NB4 (cell line): ENCODE measurements around the gene MYO1F.

ENCODE experiments used
- MAX ChIP-seq: IDR thresholded peaks from 2 replicates; pipeline ENCODE4 v1.6.1; 2011; ENCODE audit warnings: low read depth, low read length
- POLR2A ChIP-seq: IDR thresholded peaks from 2 replicates; pipeline ENCODE4 v1.6.1; 2011; ENCODE audit warnings: mild to moderate bottlenecking; ENCODE audit not compliant: insufficient read length; ENCODE audit errors: extremely low read depth
- TF ChIP-seq, protein P1 (sequence below): IDR thresholded peaks from one replicate; pipeline ENCODE4 v1.5.1; 2012; ENCODE audit warnings: low read depth, low read length

DNA sequence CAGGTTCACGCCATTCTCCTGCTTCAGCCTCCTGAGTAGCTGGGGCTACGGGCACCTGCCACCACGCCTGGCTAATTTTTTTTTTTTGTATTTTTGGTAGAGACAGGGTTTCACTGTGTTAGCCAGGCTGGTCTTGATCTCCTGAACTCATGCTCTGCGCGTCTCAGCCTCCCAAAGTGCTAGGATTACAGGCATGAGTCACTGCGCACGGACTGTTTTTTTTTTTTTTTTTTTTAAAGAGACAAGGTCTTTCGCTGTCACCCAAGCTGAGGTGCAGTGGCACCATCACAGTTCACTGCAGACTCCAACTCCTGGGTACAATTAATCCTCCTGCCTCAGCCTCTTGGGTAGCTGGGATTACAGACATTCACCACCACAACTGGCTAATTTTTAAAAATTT lies 41.5 kb upstream of the MYO1F start:
- TF ChIP-seq, protein P1, sequence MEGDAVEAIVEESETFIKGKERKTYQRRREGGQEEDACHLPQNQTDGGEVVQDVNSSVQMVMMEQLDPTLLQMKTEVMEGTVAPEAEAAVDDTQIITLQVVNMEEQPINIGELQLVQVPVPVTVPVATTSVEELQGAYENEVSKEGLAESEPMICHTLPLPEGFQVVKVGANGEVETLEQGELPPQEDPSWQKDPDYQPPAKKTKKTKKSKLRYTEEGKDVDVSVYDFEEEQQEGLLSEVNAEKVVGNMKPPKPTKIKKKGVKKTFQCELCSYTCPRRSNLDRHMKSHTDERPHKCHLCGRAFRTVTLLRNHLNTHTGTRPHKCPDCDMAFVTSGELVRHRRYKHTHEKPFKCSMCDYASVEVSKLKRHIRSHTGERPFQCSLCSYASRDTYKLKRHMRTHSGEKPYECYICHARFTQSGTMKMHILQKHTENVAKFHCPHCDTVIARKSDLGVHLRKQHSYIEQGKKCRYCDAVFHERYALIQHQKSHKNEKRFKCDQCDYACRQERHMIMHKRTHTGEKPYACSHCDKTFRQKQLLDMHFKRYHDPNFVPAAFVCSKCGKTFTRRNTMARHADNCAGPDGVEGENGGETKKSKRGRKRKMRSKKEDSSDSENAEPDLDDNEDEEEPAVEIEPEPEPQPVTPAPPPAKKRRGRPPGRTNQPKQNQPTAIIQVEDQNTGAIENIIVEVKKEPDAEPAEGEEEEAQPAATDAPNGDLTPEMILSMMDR: no peak
- TF ChIP-seq MAX (no peak), POLR2A (no peak)
